Colonic mucosa (tissue), 4 donors: Measurements from ENCODE around the gene ATP1B2. TPM values are rescaled to one million over a fixed set of nuclear protein-coding genes. Genes with fewer than 3 reads are reported as not detected.

Experiments used
- DNase-seq: peaks from one replicate; pipeline ENCODE4 v3.0.0-alpha.2; 2020
- H3K27ac ChIP-seq: fragments of 200-600 bp; one replicate; pipeline ENCODE4 v1.8.0; 2021
- H3K27me3 ChIP-seq: fragments of 200-600 bp; one replicate; pipeline ENCODE4 v1.8.0; 2021
- H3K36me3 ChIP-seq: fragments of 200-600 bp; one replicate; pipeline ENCODE4 v1.8.0; 2021
- H3K4me1 ChIP-seq: fragments of 200-600 bp; one replicate; pipeline ENCODE4 v1.8.0; 2021; ENCODE audit warnings: mild to moderate bottlenecking
- H3K4me3 ChIP-seq: fragments of 200-600 bp; one replicate; pipeline ENCODE4 v1.8.0; 2021
- H3K9ac ChIP-seq, 2 donors: one replicate each; pipeline ENCODE4 v1.7.0; 2013; ENCODE audit warnings: control low read depth in 2 of 2, low read depth in 2 of 2, low read length in 2 of 2
- H3K9me3 ChIP-seq: fragments of 200-600 bp; one replicate; pipeline ENCODE4 v1.8.0; 2021
- intact Hi-C: fragments of 100-400 bp; cut with DNase I; formaldehyde crosslinking; loops from one replicate; pipeline ENCODE4 v1.14.1; 2022
- total RNA-seq, 2 donors: library from RNA; stranded (reverse); fragmentation: NEBNext Ultra II Directional in 1 of 2; extraction: Animal tissue kit (Norgen Biotek cat#: 25700) in 1 of 2; gene quantifications; one replicate each; pipeline ENCODE4 v1.2.1, GENCODE V29; 2021
- TF ChIP-seq, protein P1 (sequence below): fragments of 200-600 bp; IDR thresholded peaks from one replicate; pipeline ENCODE4 v1.8.0; 2022; ENCODE audit warnings: antibody characterized with exemption, mild to moderate bottlenecking
- donor health status: healthy.
- donor health status: DM: no; HTN: no; CAD: no.
- donor health status: DM: no; HTN: no; CAD: no.

The ATP1B2 gene
- total RNA-seq, 2 donors from 2014 or later = 0.54 to 1.4 TPM

DNA sequence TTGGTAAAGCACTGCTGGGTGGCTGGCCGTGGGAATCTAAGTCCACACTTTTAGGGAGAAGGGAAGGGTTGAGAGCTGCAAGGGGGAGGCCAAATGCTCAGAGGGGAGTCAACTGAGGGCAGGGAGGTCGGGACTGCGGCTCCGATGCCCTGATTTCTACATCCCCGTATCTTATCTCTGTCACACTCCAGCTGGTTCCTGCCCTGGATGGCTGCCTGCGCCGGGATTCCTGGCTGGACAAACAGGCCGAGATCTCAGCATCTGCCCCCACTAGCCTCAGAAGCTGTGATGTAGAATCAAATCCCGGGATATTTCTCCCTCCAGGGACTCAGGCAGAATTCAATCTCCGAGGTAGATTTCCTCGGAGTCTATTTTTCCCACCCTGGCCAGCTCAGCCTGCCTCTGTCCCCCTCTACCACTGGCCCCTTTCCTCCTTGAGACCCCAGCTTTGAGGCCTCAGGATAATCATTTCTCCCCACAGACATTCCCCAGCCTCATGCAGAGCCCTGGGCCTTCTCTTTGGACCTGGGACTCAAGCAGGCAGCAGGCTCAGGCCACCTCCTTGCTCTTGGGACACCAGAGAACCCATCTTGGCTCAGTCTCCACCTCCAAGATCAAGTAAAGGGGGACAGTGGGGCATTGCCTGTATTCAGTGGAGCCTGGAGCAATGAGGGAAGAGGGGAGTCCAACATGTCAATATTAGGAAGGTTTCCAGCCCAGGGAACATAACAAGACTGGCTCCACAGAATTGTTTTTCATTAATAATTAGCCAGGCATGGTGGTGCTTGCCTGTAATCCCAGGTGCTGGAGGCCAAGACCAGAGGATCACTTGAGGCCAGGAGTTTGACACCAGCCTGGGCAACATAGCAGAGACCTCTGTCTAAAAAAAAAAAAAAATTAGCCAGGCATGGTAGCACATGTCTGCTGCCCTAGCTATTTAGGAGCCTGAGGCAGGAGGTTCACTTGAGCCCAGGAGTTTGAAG, 19.0 kb upstream of the ATP1B2 start:
- H3K9me3 ChIP-seq = no peaks in the 10 kb centered on the region
- no peaks in the 10 kb centered on the region for H3K27me3 ChIP-seq
- H3K4me1 ChIP-seq = peaks cover 2% of the 10 kb centered on the region
- TF ChIP-seq, protein P1, sequence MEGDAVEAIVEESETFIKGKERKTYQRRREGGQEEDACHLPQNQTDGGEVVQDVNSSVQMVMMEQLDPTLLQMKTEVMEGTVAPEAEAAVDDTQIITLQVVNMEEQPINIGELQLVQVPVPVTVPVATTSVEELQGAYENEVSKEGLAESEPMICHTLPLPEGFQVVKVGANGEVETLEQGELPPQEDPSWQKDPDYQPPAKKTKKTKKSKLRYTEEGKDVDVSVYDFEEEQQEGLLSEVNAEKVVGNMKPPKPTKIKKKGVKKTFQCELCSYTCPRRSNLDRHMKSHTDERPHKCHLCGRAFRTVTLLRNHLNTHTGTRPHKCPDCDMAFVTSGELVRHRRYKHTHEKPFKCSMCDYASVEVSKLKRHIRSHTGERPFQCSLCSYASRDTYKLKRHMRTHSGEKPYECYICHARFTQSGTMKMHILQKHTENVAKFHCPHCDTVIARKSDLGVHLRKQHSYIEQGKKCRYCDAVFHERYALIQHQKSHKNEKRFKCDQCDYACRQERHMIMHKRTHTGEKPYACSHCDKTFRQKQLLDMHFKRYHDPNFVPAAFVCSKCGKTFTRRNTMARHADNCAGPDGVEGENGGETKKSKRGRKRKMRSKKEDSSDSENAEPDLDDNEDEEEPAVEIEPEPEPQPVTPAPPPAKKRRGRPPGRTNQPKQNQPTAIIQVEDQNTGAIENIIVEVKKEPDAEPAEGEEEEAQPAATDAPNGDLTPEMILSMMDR = no peak
- no peak overlapping the region for H3K27ac ChIP-seq
- intact Hi-C loops = loop anchor here (5.0 kb wide), 1 partner anchor 56 kb away; the partner anchor contains the start of genes TP53 and WRAP53
- no peak overlapping the region for H3K4me3 ChIP-seq
- no peaks in the 10 kb centered on the region for H3K36me3 ChIP-seq
- no peak for DNase-seq
- H3K9ac ChIP-seq = no peak overlapping the region

DNA sequence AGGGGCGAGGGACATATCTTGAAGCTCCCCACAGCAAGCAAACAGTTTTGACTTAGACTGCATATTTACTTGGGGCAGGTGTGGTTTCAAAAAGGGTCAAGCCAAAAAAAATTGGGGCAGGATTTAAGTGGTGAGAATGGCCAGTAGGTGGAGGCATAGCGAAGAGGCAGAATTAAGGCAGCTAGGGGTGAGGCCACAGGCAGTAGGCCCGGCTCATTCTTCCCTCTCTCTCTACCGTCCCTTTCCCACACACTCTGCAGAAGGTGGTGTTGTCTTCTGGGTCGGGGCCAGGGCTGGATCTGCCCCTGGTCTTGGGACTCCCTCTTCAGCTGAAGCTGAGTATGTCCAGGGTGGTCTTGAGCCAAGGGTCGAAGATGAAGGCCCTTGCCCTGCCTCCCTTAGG, 18.2 kb upstream of the ATP1B2 start:
- no peak overlapping the region for H3K4me3 ChIP-seq
- peak overlapping the region in 1 of 2 donors; percentile 29 for H3K9ac ChIP-seq
- H3K27me3 ChIP-seq = no peaks in the 10 kb centered on the region
- H3K36me3 ChIP-seq = no peaks in the 10 kb centered on the region
- H3K4me1 ChIP-seq = no peaks in the 10 kb centered on the region
- intact Hi-C loops = loop anchor here (5.0 kb wide), 1 partner anchor 55 kb away; the partner anchor contains the start of genes TP53 and WRAP53
- H3K9me3 ChIP-seq = no peaks in the 10 kb centered on the region
- TF ChIP-seq, protein P1 = peak; percentile 38
- H3K27ac ChIP-seq = no peak overlapping the region
- peak; percentile 32 for DNase-seq

- no peak for DNase-seq
- TF ChIP-seq, protein P1 = no peak
- Histone ChIP-seq H3K27ac (no peak overlapping the region), H3K9ac (no peak overlapping the region), H3K9me3 (no peaks in the 10 kb centered on the region), H3K27me3 (no peaks in the 10 kb centered on the region), H3K36me3 (no peaks in the 10 kb centered on the region), H3K4me3 (no peak overlapping the region), H3K4me1 (no peaks in the 10 kb centered on the region)
- intact Hi-C loops = loop anchor here (5.0 kb wide), 1 partner anchor 54 kb away; the partner anchor contains the start of genes TP53 and WRAP53
Measured at GRCh38 chr17:7633093-7633492, 17.6 kb upstream of the ATP1B2 start.

- Histone ChIP-seq H3K36me3 (no peaks in the 10 kb centered on the region), H3K27ac (no peak overlapping the region), H3K9me3 (no peaks in the 10 kb centered on the region), H3K27me3 (no peaks in the 10 kb centered on the region), H3K4me1 (no peaks in the 10 kb centered on the region), H3K4me3 (no peak overlapping the region), H3K9ac (no peak overlapping the region)
- intact Hi-C loops = loop anchor here (5.0 kb wide), 1 partner anchor 53 kb away; the partner anchor contains the start of genes TP53 and WRAP53
- TF ChIP-seq, protein P1 = no peak
- DNase-seq = peak; percentile 52
Measured at GRCh38 chr17:7634384-7634783, 16.3 kb upstream of the ATP1B2 start.

DNA sequence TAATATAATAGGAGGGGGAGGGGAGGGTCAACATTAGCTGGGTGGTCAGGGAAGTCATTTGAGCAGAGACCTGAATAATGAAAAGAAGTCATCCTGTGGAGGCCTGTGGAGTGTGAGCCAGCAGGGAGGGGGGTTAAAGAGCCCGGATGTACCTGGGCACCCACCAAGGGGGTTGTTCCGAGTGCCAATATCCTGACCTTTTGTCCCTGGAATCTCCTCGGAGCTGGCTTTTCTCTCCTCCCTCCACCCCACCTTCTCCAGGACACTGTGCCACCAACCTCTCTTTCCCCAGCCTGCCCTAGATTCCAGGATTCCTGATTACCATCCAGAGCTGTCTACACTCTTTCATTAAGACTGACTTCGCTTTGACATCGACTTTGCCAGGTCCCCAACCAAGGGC, 14.6 kb upstream of the ATP1B2 start:
- Histone ChIP-seq H3K9ac (no peak overlapping the region), H3K9me3 (no peaks in the 10 kb centered on the region), H3K36me3 (no peaks in the 10 kb centered on the region), H3K4me3 (no peak overlapping the region), H3K27ac (no peak overlapping the region), H3K4me1 (no peaks in the 10 kb centered on the region), H3K27me3 (no peaks in the 10 kb centered on the region)
- DNase-seq = no peak
- TF ChIP-seq, protein P1 = no peak
- intact Hi-C loops = no loop called here
